HCT116 (cell line): ENCODE data around the gene ASIC1. TPM values are rescaled to one million over a fixed set of nuclear protein-coding genes. Genes with fewer than 3 reads are reported as not detected.

Experiments used
- ATAC-seq: fragments of 200-7000 bp; cut with Tn5 transposase; 2 replicates; pipeline ENCODE4 v1.9.1; 2020; ENCODE audit warnings: mild to moderate bottlenecking, moderate library complexity
- BruUV-seq: library from RNA; stranded (reverse); fragments of 400-500 nt; replicated peaks from 2 replicates; lab custom pipeline; 2021; lab: Mats Ljungman, UMichigan
- CTCF ChIA-PET: fragments of 300-600 bp; sonication (Branson Sonifier 250); formaldehyde crosslinking; loops from one replicate; lab custom pipeline; 2021; ENCODE audit warnings: antibody characterized with exemption; lab: Charles Lee
- POLR2A ChIA-PET: fragments of 300-600, 350-600 bp; sonication (Branson Sonifier 250); formaldehyde crosslinking; loops from one replicate; lab custom pipeline; 2021; ENCODE audit warnings: antibody characterized with exemption; lab: Charles Lee
- RAD21 ChIA-PET, 2 experiments: fragments of 300-600 bp; sonication (Branson Sonifier 250); formaldehyde crosslinking; loops; one replicate each; lab custom pipeline; 2023; ENCODE audit warnings: low total read pairs in 2 of 2; ENCODE audit not compliant: uncharacterized antibody in 2 of 2, unreplicated experiment in 2 of 2, low non-redundant PET in 1 of 2; lab: Charles Lee
- DNase-seq: peaks from one replicate; pipeline ENCODE4 v3.0.0-alpha.2; 2010; ENCODE audit warnings: low read depth, low spot score
- H2AFZ ChIP-seq: fragments of 200-600 bp; shearing (Covaris generic), sonication (generic); 2 replicates; pipeline ENCODE4 v1.6.1; 2017; ENCODE audit warnings: low read depth, mixed run types, mixed read lengths, antibody characterized with exemption, low read length; ENCODE audit not compliant: poor library complexity, severe bottlenecking
- H3K27ac ChIP-seq: 2 replicates; pipeline ENCODE4 v1.5.1; 2012; ENCODE audit warnings: low read depth, low read length
- H3K27me3 ChIP-seq: fragments of 200-600 bp; sonication (generic); 2 replicates; pipeline ENCODE4 v1.6.1; 2016; ENCODE audit warnings: mixed run types, low read length, mixed read lengths; ENCODE audit not compliant: insufficient read depth
- H3K36me3 ChIP-seq, 2 experiments: fragments of 200-500 bp in 1 of 2; fragments of 200-600 bp in 1 of 2; sonication (Bioruptor generic) in 1 of 2; sonication (generic) in 1 of 2; 2 replicates each; pipeline versions ENCODE4 v1.5.1 to v1.6.1; 2014 to 2016; ENCODE audit warnings: low read length in 2 of 2, inconsistent platforms in 1 of 2, mixed read lengths in 1 of 2, mixed run types in 1 of 2; ENCODE audit not compliant: insufficient read depth in 2 of 2, control insufficient read depth in 1 of 2
- H3K4me1 ChIP-seq, 2 experiments: fragments of 200-600 bp in 1 of 2; sonication (generic) in 1 of 2; 2 replicates each; pipeline versions ENCODE4 v1.5.1 to v1.6.1; 2012 to 2017; ENCODE audit warnings: low read length in 2 of 2, inconsistent platforms in 1 of 2, mild to moderate bottlenecking in 1 of 2, mixed read lengths in 1 of 2, mixed run types in 1 of 2, moderate library complexity in 1 of 2; ENCODE audit not compliant: insufficient read depth in 2 of 2, control insufficient read depth in 1 of 2
- H3K4me2 ChIP-seq: fragments of 200-600 bp; sonication (generic); 2 replicates; pipeline ENCODE4 v1.6.1; 2017; ENCODE audit warnings: mixed run types, low read length, mixed read lengths
- H3K4me3 ChIP-seq, 2 experiments: fragments of 200-600 bp in 1 of 2; sonication (generic) in 1 of 2; replicated peaks in 1 of 2; 2 replicates each; pipeline ENCODE4 v1.5.1; 2011 to 2016; ENCODE audit warnings: low read length in 2 of 2, control low read depth in 1 of 2, low read depth in 1 of 2, mild to moderate bottlenecking in 1 of 2, mixed read lengths in 1 of 2, mixed run types in 1 of 2
- H3K79me2 ChIP-seq: fragments of 200-600 bp; sonication (generic); 2 replicates; pipeline ENCODE4 v1.6.1; 2017; ENCODE audit warnings: mild to moderate bottlenecking, mixed run types, low read length, moderate library complexity, mixed read lengths; ENCODE audit not compliant: insufficient read depth
- H3K9ac ChIP-seq: fragments of 200-600 bp; sonication (generic); 2 replicates; pipeline ENCODE4 v1.6.1; 2016; ENCODE audit warnings: low read length, mixed read lengths
- H3K9me2 ChIP-seq: fragments of 200-600 bp; sonication (generic), shearing (Covaris generic); 2 replicates; pipeline ENCODE4 v1.6.1; 2017; ENCODE audit warnings: mixed run types, mild to moderate bottlenecking, moderate library complexity; ENCODE audit not compliant: insufficient read depth
- H3K9me3 ChIP-seq, 2 experiments: fragments of 200-500 bp in 1 of 2; fragments of 200-600 bp in 1 of 2; sonication (Bioruptor generic) in 1 of 2; sonication (generic) in 1 of 2; 2 replicates each; pipeline ENCODE4 v1.6.1; 2014 to 2017; ENCODE audit warnings: low read length in 2 of 2, mixed read lengths in 2 of 2, inconsistent platforms in 1 of 2, low read depth in 1 of 2, mild to moderate bottlenecking in 1 of 2, mixed run types in 1 of 2, moderate library complexity in 1 of 2; ENCODE audit not compliant: control insufficient read depth in 1 of 2, insufficient read depth in 1 of 2
- H4K20me1 ChIP-seq: fragments of 200-600 bp; sonication (generic), shearing (Covaris generic); 2 replicates; pipeline ENCODE4 v1.6.1; 2017; ENCODE audit warnings: mixed run types, mild to moderate bottlenecking, moderate library complexity; ENCODE audit not compliant: insufficient read depth
- ATF3 ChIP-seq: IDR thresholded peaks from 2 replicates; pipeline ENCODE4 v1.6.1; 2012
- CBX3 ChIP-seq: IDR thresholded peaks from 2 replicates; pipeline ENCODE4 v1.6.1; 2012; ENCODE audit warnings: low read depth
- CEBPB ChIP-seq: IDR thresholded peaks from 2 replicates; pipeline ENCODE4 v1.6.1; 2012; ENCODE audit warnings: low read depth
- EGR1 ChIP-seq: IDR thresholded peaks from 2 replicates; pipeline ENCODE4 v1.6.1; 2012; ENCODE audit warnings: low read depth
- EZH2phosphoT487 ChIP-seq: fragments of 200-600 bp; IDR thresholded peaks from 2 replicates; pipeline ENCODE4 v1.6.1; 2018; ENCODE audit warnings: antibody characterized with exemption, borderline replicate concordance
- FOSL1 ChIP-seq: IDR thresholded peaks from 2 replicates; pipeline ENCODE4 v1.6.1; 2012; ENCODE audit warnings: low read depth
- JUND ChIP-seq: IDR thresholded peaks from 2 replicates; pipeline ENCODE4 v1.6.1; 2012
- MAX ChIP-seq: IDR thresholded peaks from 2 replicates; pipeline ENCODE4 v1.6.1; 2012
- POLR2A ChIP-seq: IDR thresholded peaks from 2 replicates; pipeline ENCODE4 v1.7.0; 2011; ENCODE audit warnings: borderline replicate concordance; ENCODE audit not compliant: insufficient read depth, insufficient read length; ENCODE audit errors: extremely low read depth
- POLR2AphosphoS5 ChIP-seq: IDR thresholded peaks from 2 replicates; pipeline ENCODE4 v1.6.1; 2011; ENCODE audit warnings: mild to moderate bottlenecking, low read depth, low read length, moderate library complexity
- RAD21 ChIP-seq: IDR thresholded peaks from 2 replicates; pipeline ENCODE4 v1.6.1; 2012; ENCODE audit warnings: low read depth, mild to moderate bottlenecking
- SP1 ChIP-seq: IDR thresholded peaks from 2 replicates; pipeline ENCODE4 v1.6.1; 2012; ENCODE audit warnings: low read depth
- TCF7L2 ChIP-seq: IDR thresholded peaks from 2 replicates; pipeline ENCODE4 v1.7.0; 2011; ENCODE audit warnings: borderline replicate concordance, inconsistent platforms; ENCODE audit not compliant: insufficient read depth, insufficient read length; ENCODE audit errors: extremely low read depth
- YY1 ChIP-seq: IDR thresholded peaks from 2 replicates; pipeline ENCODE4 v1.6.1; 2011; ENCODE audit warnings: low read length, low read depth, moderate library complexity, mild to moderate bottlenecking; ENCODE audit not compliant: insufficient replicate concordance; ENCODE audit errors: extremely low read depth
- ZBTB33 ChIP-seq: IDR thresholded peaks from 2 replicates; pipeline ENCODE4 v1.6.1; 2011; ENCODE audit warnings: mild to moderate bottlenecking, low read length, moderate library complexity; ENCODE audit not compliant: insufficient replicate concordance; ENCODE audit errors: extremely low read depth
- ZFX ChIP-seq: fragments of 450-650 bp; IDR thresholded peaks from 2 replicates; pipeline ENCODE4 v1.6.1; 2017
- ZNF274 ChIP-seq: fragments of 200-500 bp; sonication (Bioruptor generic); IDR thresholded peaks from 2 replicates; pipeline ENCODE4 v1.6.1; 2014; ENCODE audit warnings: mild to moderate bottlenecking, low read depth, low read length, inconsistent platforms
- intact Hi-C: fragments of 100-400 bp; cut with micrococcal nuclease; formaldehyde crosslinking; loops from 2 replicates; pipeline ENCODE4 v1.10.0; 2022
- total RNA-seq: library from RNA; stranded (reverse); gene quantifications from one replicate; pipeline ENCODE4 v1.2.1, GENCODE V29; 2021; ENCODE audit not compliant: unreplicated experiment
- TF ChIP-seq, protein P1 (sequence below): IDR thresholded peaks from 2 replicates; pipeline ENCODE4 v1.6.1; 2012; ENCODE audit warnings: low read depth

ASIC1 gene
- total RNA-seq, 1 experiment from 2014 or later = 28.9 TPM

- BruUV-seq = no TSS peak
- H3K36me3 ChIP-seq = peaks cover 0 to 10% of the 10 kb centered on the region in 2 experiments; a peak in 2 of 4 replicates
- POLR2A ChIA-PET = no interaction called here
Measured at GRCh38 chr12:50117057-50117622, 59.7 kb downstream of the ASIC1 start.

More at GRCh38 chr12:50117057-50117622, 59.7 kb downstream of the ASIC1 start:
- Histone ChIP-seq H3K9me2 (no peaks in the 10 kb centered on the region), H3K9me3 (no peaks in the 10 kb centered on the region), H3K27ac (no peak overlapping the region), H2AFZ (no peak overlapping the region), H3K79me2 (peaks cover 59% of the 10 kb centered on the region), H3K27me3 (no peaks in the 10 kb centered on the region), H3K4me1 (peaks cover 4 to 5% of the 10 kb centered on the region in 2 experiments; a peak in 3 of 4 replicates), H4K20me1 (no peaks in the 10 kb centered on the region), H3K4me2 (no peak overlapping the region), H3K9ac (no peak overlapping the region), H3K4me3 (no peak overlapping the region)
- TF ChIP-seq ATF3 (no peak), EGR1 (no peak), ZBTB33 (no peak), YY1 (no peak), CBX3 (no peak), POLR2AphosphoS5 (no peak), TCF7L2 (no peak), RAD21 (no peak), CEBPB (no peak), FOSL1 (no peak), JUND (no peak), SP1 (no peak), ZFX (no peak), ZNF274 (no peak), EZH2phosphoT487 (no peak), POLR2A (no peak), MAX (no peak)
- TF ChIP-seq, protein P1, sequence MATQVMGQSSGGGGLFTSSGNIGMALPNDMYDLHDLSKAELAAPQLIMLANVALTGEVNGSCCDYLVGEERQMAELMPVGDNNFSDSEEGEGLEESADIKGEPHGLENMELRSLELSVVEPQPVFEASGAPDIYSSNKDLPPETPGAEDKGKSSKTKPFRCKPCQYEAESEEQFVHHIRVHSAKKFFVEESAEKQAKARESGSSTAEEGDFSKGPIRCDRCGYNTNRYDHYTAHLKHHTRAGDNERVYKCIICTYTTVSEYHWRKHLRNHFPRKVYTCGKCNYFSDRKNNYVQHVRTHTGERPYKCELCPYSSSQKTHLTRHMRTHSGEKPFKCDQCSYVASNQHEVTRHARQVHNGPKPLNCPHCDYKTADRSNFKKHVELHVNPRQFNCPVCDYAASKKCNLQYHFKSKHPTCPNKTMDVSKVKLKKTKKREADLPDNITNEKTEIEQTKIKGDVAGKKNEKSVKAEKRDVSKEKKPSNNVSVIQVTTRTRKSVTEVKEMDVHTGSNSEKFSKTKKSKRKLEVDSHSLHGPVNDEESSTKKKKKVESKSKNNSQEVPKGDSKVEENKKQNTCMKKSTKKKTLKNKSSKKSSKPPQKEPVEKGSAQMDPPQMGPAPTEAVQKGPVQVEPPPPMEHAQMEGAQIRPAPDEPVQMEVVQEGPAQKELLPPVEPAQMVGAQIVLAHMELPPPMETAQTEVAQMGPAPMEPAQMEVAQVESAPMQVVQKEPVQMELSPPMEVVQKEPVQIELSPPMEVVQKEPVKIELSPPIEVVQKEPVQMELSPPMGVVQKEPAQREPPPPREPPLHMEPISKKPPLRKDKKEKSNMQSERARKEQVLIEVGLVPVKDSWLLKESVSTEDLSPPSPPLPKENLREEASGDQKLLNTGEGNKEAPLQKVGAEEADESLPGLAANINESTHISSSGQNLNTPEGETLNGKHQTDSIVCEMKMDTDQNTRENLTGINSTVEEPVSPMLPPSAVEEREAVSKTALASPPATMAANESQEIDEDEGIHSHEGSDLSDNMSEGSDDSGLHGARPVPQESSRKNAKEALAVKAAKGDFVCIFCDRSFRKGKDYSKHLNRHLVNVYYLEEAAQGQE = no peak
- ChIA-PET RAD21 (no interaction called here), CTCF (no interaction called here)
- no peak for DNase-seq
- ATAC-seq = no peak
- intact Hi-C loops = no loop called here
